DLD1 (cell line): Measurements from ENCODE around the gene ATP2B2.

ENCODE experiments used
- in situ Hi-C: cut with HindIII; loops from 2 replicates; pipeline ENCODE4 v1.10.0; 2017; ENCODE audit warnings: low sequenced_read_pairs

ATP2B2 gene

GRCh38 chr3:10350324-10350985 lies 154.9 kb downstream of the ATP2B2 start:
- in situ Hi-C loops: no loop called here

GRCh38 chr3:10349801-10350200 lies 155.6 kb downstream of the ATP2B2 start:
- in situ Hi-C loops: no loop called here

- in situ Hi-C loops: no loop called here
Measured at GRCh38 chr3:10348404-10348721, 157.0 kb downstream of the ATP2B2 start.

GRCh38 chr3:10347648-10348403 lies 157.6 kb downstream of the ATP2B2 start:
- in situ Hi-C loops: no loop called here

- in situ Hi-C loops: no loop called here
Measured at GRCh38 chr3:10345911-10346310, 159.5 kb downstream of the ATP2B2 start.

GRCh38 chr3:10344944-10345575 lies 160.3 kb downstream of the ATP2B2 start:
- in situ Hi-C loops: no loop called here

GRCh38 chr3:10344147-10344943 lies 161.0 kb downstream of the ATP2B2 start:
- in situ Hi-C loops: no loop called here

- in situ Hi-C loops: no loop called here
Measured at GRCh38 chr3:10343526-10343925, 161.9 kb downstream of the ATP2B2 start.

GRCh38 chr3:10342781-10343180 lies 162.6 kb downstream of the ATP2B2 start:
- in situ Hi-C loops: no loop called here

- in situ Hi-C loops: no loop called here
Measured at GRCh38 chr3:10341901-10342398, 163.4 kb downstream of the ATP2B2 start.

GRCh38 chr3:10340476-10340875 lies 164.9 kb downstream of the ATP2B2 start:
- in situ Hi-C loops: no loop called here

GRCh38 chr3:10340046-10340445 lies 165.3 kb downstream of the ATP2B2 start:
- in situ Hi-C loops: no loop called here

- in situ Hi-C loops: no loop called here
Measured at GRCh38 chr3:10339376-10339955, 165.9 kb downstream of the ATP2B2 start.

- in situ Hi-C loops: no loop called here
Measured at GRCh38 chr3:10338591-10339353, 166.6 kb downstream of the ATP2B2 start.

- in situ Hi-C loops: no loop called here
Measured at GRCh38 chr3:10338164-10338470, 167.3 kb downstream of the ATP2B2 start.

- in situ Hi-C loops: no loop called here
Measured at GRCh38 chr3:10337323-10338163, 167.8 kb downstream of the ATP2B2 start.

- in situ Hi-C loops: no loop called here
Measured at GRCh38 chr3:10336761-10337160, 168.6 kb downstream of the ATP2B2 start.

GRCh38 chr3:10335871-10336622 lies 169.3 kb downstream of the ATP2B2 start:
- in situ Hi-C loops: no loop called here
